Measurements from ENCODE around the gene MRPL53. TPM values are rescaled to one million over a fixed set of nuclear protein-coding genes. Genes with fewer than 3 reads are reported as not detected.

The MRPL53 gene
- total RNA-seq, 1 donor from 2014 or later, result 61.3 TPM

DNA sequence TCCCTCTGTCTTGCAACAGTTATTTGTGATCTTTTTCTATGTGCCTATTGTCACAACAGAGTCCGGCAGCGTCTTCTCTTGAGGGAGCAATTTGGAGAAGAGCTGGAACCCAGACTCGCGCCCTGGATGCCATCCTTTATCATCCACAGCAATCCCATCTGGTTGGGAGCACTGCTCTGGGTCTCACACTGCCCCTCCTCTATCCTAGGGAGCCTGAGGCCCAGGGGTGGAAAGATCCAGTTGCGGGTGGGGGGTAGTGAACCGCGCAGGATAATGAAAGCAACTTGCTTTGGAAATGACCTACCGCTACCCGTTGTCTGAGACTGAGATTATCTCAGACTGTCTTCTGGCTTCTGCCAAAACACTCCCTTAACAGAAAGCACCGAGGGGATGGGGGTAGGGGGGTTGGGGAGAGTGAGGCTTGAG is 13.5 kb downstream of the MRPL53 start:
- H3K4me1 Mint-ChIP-seq (ENCODE audit: low read depth), result peaks cover 38% of the 10 kb centered on the region
- H3K27me3 Mint-ChIP-seq, result no peaks in the 10 kb centered on the region
- peaks cover 1% of the 10 kb centered on the region for H3K36me3 Mint-ChIP-seq (ENCODE audit: insufficient read depth)
- peak overlapping the region; percentile 89 for H3K4me3 Mint-ChIP-seq (ENCODE audit: low read depth)
- no peaks in the 10 kb centered on the region for H3K9me3 Mint-ChIP-seq (ENCODE audit: low read depth)
- TF ChIP-seq, protein P1, sequence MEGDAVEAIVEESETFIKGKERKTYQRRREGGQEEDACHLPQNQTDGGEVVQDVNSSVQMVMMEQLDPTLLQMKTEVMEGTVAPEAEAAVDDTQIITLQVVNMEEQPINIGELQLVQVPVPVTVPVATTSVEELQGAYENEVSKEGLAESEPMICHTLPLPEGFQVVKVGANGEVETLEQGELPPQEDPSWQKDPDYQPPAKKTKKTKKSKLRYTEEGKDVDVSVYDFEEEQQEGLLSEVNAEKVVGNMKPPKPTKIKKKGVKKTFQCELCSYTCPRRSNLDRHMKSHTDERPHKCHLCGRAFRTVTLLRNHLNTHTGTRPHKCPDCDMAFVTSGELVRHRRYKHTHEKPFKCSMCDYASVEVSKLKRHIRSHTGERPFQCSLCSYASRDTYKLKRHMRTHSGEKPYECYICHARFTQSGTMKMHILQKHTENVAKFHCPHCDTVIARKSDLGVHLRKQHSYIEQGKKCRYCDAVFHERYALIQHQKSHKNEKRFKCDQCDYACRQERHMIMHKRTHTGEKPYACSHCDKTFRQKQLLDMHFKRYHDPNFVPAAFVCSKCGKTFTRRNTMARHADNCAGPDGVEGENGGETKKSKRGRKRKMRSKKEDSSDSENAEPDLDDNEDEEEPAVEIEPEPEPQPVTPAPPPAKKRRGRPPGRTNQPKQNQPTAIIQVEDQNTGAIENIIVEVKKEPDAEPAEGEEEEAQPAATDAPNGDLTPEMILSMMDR (IDR thresholded peaks at IDR 0.05; ENCODE audit: unreplicated experiment), result no peak
- DNase-seq (ENCODE audit: low spot score, unreplicated experiment), result no peak
- peak overlapping the region; percentile 99 for H3K27ac Mint-ChIP-seq

DNA sequence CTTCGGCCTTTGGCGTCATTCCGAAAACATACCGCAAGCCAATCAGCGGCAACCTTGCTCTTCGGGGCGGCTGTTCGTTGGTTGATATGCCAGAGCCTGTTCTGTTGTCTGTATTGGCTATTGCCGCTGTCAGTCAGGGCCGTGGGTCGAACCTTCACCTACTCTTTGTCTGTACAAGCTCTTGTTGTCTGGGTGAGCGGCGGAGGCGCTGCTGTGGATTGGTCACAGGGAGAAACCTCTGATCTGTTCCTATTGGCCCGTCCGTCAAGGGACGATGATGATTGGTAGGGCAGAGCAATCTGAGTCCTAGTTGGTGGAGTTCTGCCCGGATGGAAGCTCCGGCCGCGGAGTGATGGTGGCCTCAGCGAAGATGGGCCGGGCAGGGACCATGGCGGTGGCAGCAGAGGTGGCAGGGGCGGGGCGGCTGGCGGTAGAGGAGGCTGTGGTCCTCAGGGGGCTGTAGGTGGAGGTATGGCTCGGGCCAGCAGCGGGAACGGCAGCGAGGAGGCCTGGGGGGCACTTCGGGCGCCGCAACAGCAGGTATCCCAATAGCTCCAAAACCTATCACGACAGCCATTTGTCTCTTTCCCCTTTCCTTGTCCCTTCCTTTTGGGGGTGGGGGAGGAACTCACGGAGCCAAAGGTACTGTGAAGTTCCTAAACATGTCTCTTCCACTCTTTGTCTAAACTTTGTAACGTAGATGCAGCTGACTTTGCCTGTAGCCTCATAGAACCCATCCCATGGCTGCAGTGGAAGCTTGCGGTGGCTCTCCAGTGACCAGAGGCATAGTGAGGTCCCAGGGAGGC is 14.1 kb downstream of the MRPL53 start, which contains the start of gene WBP1:
TSS of gene WBP1 (plus strand) at position 307 of the 806 bp plus-strand sequence. CDS start at position 472, 165 bp downstream.
- peaks cover 1% of the 10 kb centered on the region for H3K36me3 Mint-ChIP-seq (ENCODE audit: insufficient read depth)
- no peaks in the 10 kb centered on the region for H3K9me3 Mint-ChIP-seq (ENCODE audit: low read depth)
- H3K4me1 Mint-ChIP-seq (ENCODE audit: low read depth), result peaks cover 36% of the 10 kb centered on the region

DNA sequence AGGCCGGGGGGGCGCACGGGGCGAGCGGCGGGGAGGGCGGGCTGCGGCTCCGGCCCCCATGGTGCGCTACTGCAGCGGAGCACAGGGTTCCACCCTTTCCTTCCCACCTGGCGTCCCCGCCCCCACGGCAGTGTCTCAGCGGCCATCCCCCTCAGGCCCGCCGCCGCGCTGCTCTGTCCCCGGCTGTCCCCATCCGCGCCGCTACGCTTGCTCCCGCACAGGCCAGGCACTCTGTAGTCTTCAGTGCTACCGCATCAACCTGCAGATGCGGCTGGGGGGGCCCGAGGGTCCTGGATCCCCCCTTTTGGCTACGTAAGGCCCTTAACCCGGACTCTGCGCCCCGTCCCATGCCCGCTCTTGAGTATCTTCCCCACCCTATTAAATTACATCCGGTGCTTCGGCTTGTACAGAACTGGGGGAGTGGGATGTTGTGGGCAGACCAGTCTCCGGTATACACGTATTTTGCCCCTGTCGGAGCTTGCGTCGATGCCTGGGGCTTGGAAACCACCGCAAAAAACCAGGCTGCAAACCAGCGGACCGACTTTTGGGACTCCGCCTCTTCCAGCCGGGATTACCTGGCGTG is 14.8 kb downstream of the MRPL53 start:
- peaks cover 33% of the 10 kb centered on the region for H3K4me1 Mint-ChIP-seq (ENCODE audit: low read depth)
- H3K36me3 Mint-ChIP-seq (ENCODE audit: insufficient read depth), result peaks cover 1% of the 10 kb centered on the region
- H3K27me3 Mint-ChIP-seq, result peaks cover 4% of the 10 kb centered on the region
- peak; percentile 67 for DNase-seq (ENCODE audit: low spot score, unreplicated experiment)
- H3K27ac Mint-ChIP-seq, result peak overlapping the region; percentile 99
- H3K9me3 Mint-ChIP-seq (ENCODE audit: low read depth), result no peaks in the 10 kb centered on the region
- peak overlapping the region; percentile 89 for H3K4me3 Mint-ChIP-seq (ENCODE audit: low read depth)
- TF ChIP-seq, protein P1 (IDR thresholded peaks at IDR 0.05; ENCODE audit: unreplicated experiment), result no peak

More for the DNA sequence above, 14.1 kb downstream of the MRPL53 start, which contains the start of gene WBP1:
- TF ChIP-seq, protein P1 (IDR thresholded peaks at IDR 0.05; ENCODE audit: unreplicated experiment), result no peak
- peak; percentile 98 for DNase-seq (ENCODE audit: low spot score, unreplicated experiment)
- Mint-ChIP-seq H3K27me3 (no peaks in the 10 kb centered on the region), H3K27ac (peak within 1 kb of the TSS; percentile 99), H3K4me3 (ENCODE audit: low read depth) (peak within 1 kb of the TSS; percentile 89)

DNA sequence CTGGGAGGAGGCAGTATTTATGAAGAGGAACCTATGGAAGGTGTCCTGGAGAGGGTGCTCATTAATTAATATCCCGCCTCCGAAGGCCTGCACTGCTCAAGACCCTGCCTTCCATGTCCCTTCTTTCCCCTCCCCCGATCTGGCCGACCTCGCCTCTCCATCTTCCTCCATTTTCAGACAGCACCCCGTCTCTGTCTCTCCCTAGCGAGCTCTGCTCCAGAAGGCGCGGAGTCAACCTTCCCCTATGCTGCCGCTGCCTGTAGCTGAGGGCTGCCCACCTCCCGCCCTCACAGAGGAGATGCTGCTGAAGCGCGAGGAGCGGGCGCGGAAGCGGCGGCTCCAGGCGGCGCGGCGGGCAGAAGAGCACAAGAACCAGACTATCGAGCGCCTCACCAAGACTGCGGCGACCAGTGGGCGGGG is 15.3 kb downstream of the MRPL53 start:
- Mint-ChIP-seq H3K27ac (peak overlapping the region; percentile 96), H3K27me3 (peaks cover 4% of the 10 kb centered on the region), H3K4me1 (ENCODE audit: low read depth) (peaks cover 33% of the 10 kb centered on the region), H3K4me3 (ENCODE audit: low read depth) (peak overlapping the region; percentile 89), H3K36me3 (ENCODE audit: insufficient read depth) (peaks cover 1% of the 10 kb centered on the region), H3K9me3 (ENCODE audit: low read depth) (no peaks in the 10 kb centered on the region)
- TF ChIP-seq, protein P1 (IDR thresholded peaks at IDR 0.05; ENCODE audit: unreplicated experiment), result no peak
- no peak for DNase-seq (ENCODE audit: low spot score, unreplicated experiment)

DNA sequence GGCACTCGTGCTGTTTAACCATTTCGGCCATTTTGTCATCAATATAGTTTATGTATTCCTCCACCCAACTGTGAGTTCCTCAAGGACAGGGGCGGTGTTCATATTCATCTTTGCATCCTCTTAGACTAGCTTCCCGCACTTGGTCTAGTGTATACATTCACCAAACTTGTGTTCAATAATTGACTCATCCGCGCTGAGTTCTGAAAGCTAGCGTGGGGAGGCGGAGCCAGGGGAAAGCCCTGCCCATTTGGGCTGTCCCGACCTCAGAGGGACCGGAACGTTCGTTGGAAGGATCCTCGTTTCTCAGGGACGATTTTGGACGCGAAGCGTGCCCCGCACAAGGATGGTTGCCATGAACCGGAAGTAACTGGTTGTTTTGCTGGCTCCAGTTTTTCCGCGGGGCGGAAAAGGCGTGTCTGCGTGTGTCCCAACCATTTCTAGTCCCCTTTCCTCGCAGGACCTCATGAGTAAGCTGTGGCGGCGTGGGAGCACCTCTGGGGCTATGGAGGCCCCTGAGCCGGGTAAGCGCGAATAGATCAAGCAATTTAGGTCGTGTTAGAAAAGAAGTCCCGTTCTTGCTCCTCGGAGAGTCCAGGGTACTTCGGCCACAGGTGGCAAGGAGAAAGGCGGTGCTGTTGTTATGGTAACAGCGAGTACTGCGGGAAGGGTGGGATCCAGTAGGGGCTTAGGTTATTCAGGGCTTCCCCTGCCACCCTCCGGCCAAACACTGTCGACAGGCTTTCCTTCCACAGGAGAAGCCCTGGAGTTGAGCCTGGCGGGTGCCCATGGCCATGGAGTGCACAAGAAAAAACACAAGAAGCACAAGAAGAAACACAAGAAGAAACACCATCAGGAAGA is 17.6 kb downstream of the MRPL53 start, which contains the start of gene INO80B:
TSS of gene INO80B (plus strand) at position 434 of the 858 bp plus-strand sequence. CDS start at position 464, 30 bp downstream.
- Mint-ChIP-seq H3K9me3 (ENCODE audit: low read depth) (no peaks in the 10 kb centered on the region), H3K4me1 (ENCODE audit: low read depth) (peaks cover 33% of the 10 kb centered on the region), H3K27ac (peak within 1 kb of the TSS; percentile 96), H3K27me3 (peaks cover 4% of the 10 kb centered on the region), H3K36me3 (ENCODE audit: insufficient read depth) (no peaks in the 10 kb centered on the region), H3K4me3 (ENCODE audit: low read depth) (peak within 1 kb of the TSS; percentile 89)
- peak; percentile 93 for DNase-seq (ENCODE audit: low spot score, unreplicated experiment)
- TF ChIP-seq, protein P1 (IDR thresholded peaks at IDR 0.05; ENCODE audit: unreplicated experiment), result no peak
